Subcutaneous adipose tissue (tissue), 4 donors: ENCODE measurements around the gene DZIP1L. TPM values are rescaled to one million over a fixed set of nuclear protein-coding genes. Genes with fewer than 3 reads are reported as not detected.

Experiments used
- CTCF ChIP-seq: fragments of 450-650 bp; IDR thresholded peaks from one replicate; pipeline ENCODE4 v1.5.1; 2016; ENCODE audit warnings: low read depth, mild to moderate bottlenecking, control low read depth, antibody characterized with exemption, moderate library complexity
- total RNA-seq, 4 donors: library from RNA; depleted of rRNA; stranded (reverse); fragments of >200 nt; gene quantifications; one replicate each; pipeline ENCODE4 v1.1.0, GENCODE V29; 2016

DZIP1L gene
- total RNA-seq, 4 donors from 2014 or later = 11.9 to 33.3 (median 19.3) TPM

GRCh38 chr3:138078096-138078495, 37.3 kb downstream of the DZIP1L start:
- TF ChIP-seq CTCF = no peak

- TF ChIP-seq CTCF = no peak
Measured at GRCh38 chr3:138072796-138073195, 42.6 kb downstream of the DZIP1L start.

GRCh38 chr3:138070006-138070405, 45.4 kb downstream of the DZIP1L start:
- no peak for TF ChIP-seq CTCF

- no peak for TF ChIP-seq CTCF
Measured at GRCh38 chr3:138068579-138069174, 46.7 kb downstream of the DZIP1L start.

GRCh38 chr3:138068046-138068445, 47.4 kb downstream of the DZIP1L start:
- no peak for TF ChIP-seq CTCF

- no peak for TF ChIP-seq CTCF
Measured at GRCh38 chr3:138066972-138067371, 48.4 kb downstream of the DZIP1L start.

- no peak for TF ChIP-seq CTCF
Measured at GRCh38 chr3:138066383-138066782, 49.0 kb downstream of the DZIP1L start.
